Naive thymus-derived CD4-positive, alpha-beta T cell (primary cell): ENCODE data around the gene IGHMBP2. TPM values are rescaled to one million over a fixed set of nuclear protein-coding genes. Genes with fewer than 3 reads are reported as not detected.

Experiments
- ATAC-seq: fragments of 150-1000 bp; cut with Tn5 transposase; 2 replicates; pipeline ENCODE4 v1.10.0; 2021; ENCODE audit warnings: mild to moderate bottlenecking, moderate library complexity
- CTCF ChIA-PET: fragments of 350-600 bp; sonication (Branson Sonifier 250); formaldehyde crosslinking; loops from one replicate; lab custom pipeline; 2021; ENCODE audit warnings: antibody characterized with exemption; lab: Charles Lee
- POLR2A ChIA-PET: fragments of 350-600 bp; sonication (Branson Sonifier 250); formaldehyde crosslinking; loops from one replicate; lab custom pipeline; 2021; ENCODE audit warnings: antibody characterized with exemption, inconsistent platforms; lab: Charles Lee
- DNase-seq, 9 donors: peaks; one replicate each; pipeline versions ENCODE4 v3.0.0 to v3.0.0-alpha.2; 2020 to 2022; ENCODE audit warnings: mixed read lengths in 1 of 9
- H3K27ac ChIP-seq: one replicate; pipeline ENCODE4 v1.7.0; 2013; ENCODE audit warnings: mild to moderate bottlenecking, low read depth, low read length, moderate library complexity
- H3K27me3 ChIP-seq, 2 donors: one replicate each; pipeline ENCODE4 v1.7.0; 2013; ENCODE audit warnings: low read length in 2 of 2, mild to moderate bottlenecking in 2 of 2, moderate library complexity in 2 of 2; ENCODE audit not compliant: control insufficient read depth in 2 of 2, insufficient read depth in 2 of 2
- H3K36me3 ChIP-seq, 3 experiments: 1 replicate in 2 of 3; 2 replicates in 1 of 3; pipeline ENCODE4 v1.7.0; 2013; ENCODE audit warnings: low read length in 3 of 3, mild to moderate bottlenecking in 3 of 3, moderate library complexity in 1 of 3; ENCODE audit not compliant: insufficient read depth in 3 of 3, control insufficient read depth in 2 of 3
- H3K4me1 ChIP-seq, 2 donors: one replicate each; pipeline ENCODE4 v1.7.0; 2013; ENCODE audit warnings: low read length in 2 of 2, mild to moderate bottlenecking in 2 of 2, moderate library complexity in 1 of 2; ENCODE audit not compliant: control insufficient read depth in 2 of 2, insufficient read depth in 2 of 2
- H3K4me3 ChIP-seq: 2 replicates; pipeline ENCODE4 v1.7.0; 2013; ENCODE audit warnings: mild to moderate bottlenecking, low read length
- H3K9me3 ChIP-seq, 3 experiments: 1 replicate in 2 of 3; 2 replicates in 1 of 3; pipeline ENCODE4 v1.7.0; 2013; ENCODE audit warnings: low read length in 3 of 3; ENCODE audit not compliant: control insufficient read depth in 2 of 3
- H3K27ac Mint-ChIP-seq, 9 donors: one replicate each; pipeline ENCODE4 v1.8.0; 2020 to 2022; ENCODE audit warnings: mixed read lengths in 9 of 9, mild to moderate bottlenecking in 8 of 9, moderate library complexity in 5 of 9, inconsistent platforms in 2 of 9
- H3K27me3 Mint-ChIP-seq, 5 donors: one replicate each; pipeline ENCODE4 v1.8.0; 2021 to 2022; ENCODE audit warnings: mixed read lengths in 5 of 5, mild to moderate bottlenecking in 1 of 5
- H3K36me3 Mint-ChIP-seq, 5 donors: one replicate each; pipeline ENCODE4 v1.8.0; 2020 to 2022; ENCODE audit warnings: mixed read lengths in 5 of 5, mild to moderate bottlenecking in 3 of 5, inconsistent platforms in 1 of 5
- H3K4me1 Mint-ChIP-seq, 7 donors: one replicate each; pipeline ENCODE4 v1.8.0; 2020 to 2022; ENCODE audit warnings: mixed read lengths in 7 of 7, mild to moderate bottlenecking in 3 of 7, inconsistent platforms in 1 of 7
- H3K4me3 Mint-ChIP-seq, 10 donors: one replicate each; pipeline ENCODE4 v1.8.0; 2020 to 2022; ENCODE audit warnings: mild to moderate bottlenecking in 10 of 10, mixed read lengths in 10 of 10, moderate library complexity in 6 of 10, inconsistent platforms in 2 of 10
- H3K9me3 Mint-ChIP-seq, 11 donors: one replicate each; pipeline ENCODE4 v1.8.0; 2020 to 2022; ENCODE audit warnings: mixed read lengths in 11 of 11, mild to moderate bottlenecking in 4 of 11, inconsistent platforms in 1 of 11, moderate library complexity in 1 of 11
- intact Hi-C, 2 donors: fragments of 100-400 bp; cut with micrococcal nuclease; formaldehyde crosslinking; loops; one replicate each; pipeline ENCODE4 v1.15.1; 2023
- polyA plus RNA-seq, 2 donors: library from polyadenylated mRNA; unstranded; fragments of 300-500 nt; fragmentation: Illumina TruSeq; gene quantifications; one replicate each; pipeline ENCODE4 v1.2.3, GENCODE V29; 2021
- total RNA-seq, 6 experiments: library from RNA in 5 of 6; stranded (reverse) in 5 of 6; gene quantifications; 1 replicate in 5 of 6; 2 replicates in 1 of 6; pipeline ENCODE4 v1.2.3 and lab custom pipeline; 2021 to 2026

Gene IGHMBP2
- total and polyA plus RNA-seq, 7 experiments from 2014 or later = 4.4 to 41.4 (median 32.2) TPM

DNA sequence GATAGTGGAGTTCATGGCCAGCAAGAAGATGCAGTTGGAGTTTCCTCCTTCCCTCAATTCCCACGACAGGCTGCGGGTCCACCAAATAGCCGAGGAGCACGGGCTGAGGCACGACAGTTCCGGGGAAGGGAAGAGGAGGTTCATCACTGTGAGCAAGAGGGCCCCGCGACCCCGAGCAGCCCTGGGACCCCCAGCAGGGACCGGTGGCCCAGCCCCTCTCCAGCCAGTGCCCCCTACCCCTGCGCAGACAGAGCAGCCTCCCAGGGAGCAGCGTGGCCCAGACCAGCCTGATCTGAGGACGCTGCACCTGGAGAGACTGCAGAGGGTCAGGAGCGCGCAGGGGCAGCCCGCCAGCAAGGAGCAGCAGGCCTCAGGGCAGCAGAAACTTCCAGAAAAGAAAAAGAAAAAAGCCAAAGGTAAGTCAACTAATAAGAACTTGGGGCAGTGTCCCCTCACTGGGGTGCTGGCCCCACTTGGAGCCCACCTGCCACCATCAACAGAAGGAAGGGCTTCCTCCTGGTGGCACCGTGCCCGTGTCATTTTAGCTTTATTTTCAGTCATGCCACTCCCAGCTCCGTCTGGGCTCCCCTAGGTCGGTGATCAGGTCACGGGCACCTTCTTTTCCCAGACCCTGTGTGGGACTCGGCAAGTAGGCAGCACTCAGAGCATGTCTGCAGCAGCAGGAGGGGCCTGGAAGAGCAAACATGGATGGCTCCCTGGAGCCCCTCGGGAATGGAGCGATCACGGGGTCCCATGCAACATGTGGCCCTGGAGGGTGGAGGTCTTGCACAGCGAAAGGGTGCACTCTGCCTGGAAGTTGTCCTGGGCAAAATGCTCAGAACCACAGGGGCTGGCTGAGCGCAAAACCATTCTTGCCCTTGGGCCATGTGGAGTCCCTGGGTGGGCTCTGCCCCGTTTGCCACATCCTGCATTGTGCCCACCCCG, 33.3 kb downstream of the IGHMBP2 start:
- Mint-ChIP-seq H3K27me3 (no peaks in the 10 kb centered on the region), H3K9me3 (no peaks in the 10 kb centered on the region), H3K36me3 (peaks cover 0 to 31% (median 3%) of the 10 kb centered on the region in 5 donors), H3K4me3 (no peak overlapping the region), H3K27ac (no peak overlapping the region), H3K4me1 (peaks cover 0 to 2% (median 0%) of the 10 kb centered on the region in 7 donors)
- H3K4me1 ChIP-seq = no peaks in the 10 kb centered on the region
- no peak overlapping the region for H3K4me3 ChIP-seq
- no peaks in the 10 kb centered on the region for H3K9me3 ChIP-seq
- no peaks in the 10 kb centered on the region for H3K27me3 ChIP-seq
- intact Hi-C loops = no loop called here
- POLR2A ChIA-PET = no interaction called here
- DNase-seq = no peak
- peaks cover 0 to 86% (median 5%) of the 10 kb centered on the region in 3 experiments for H3K36me3 ChIP-seq
- CTCF ChIA-PET = no interaction called here
- H3K27ac ChIP-seq = no peak overlapping the region
- no peak for ATAC-seq

DNA sequence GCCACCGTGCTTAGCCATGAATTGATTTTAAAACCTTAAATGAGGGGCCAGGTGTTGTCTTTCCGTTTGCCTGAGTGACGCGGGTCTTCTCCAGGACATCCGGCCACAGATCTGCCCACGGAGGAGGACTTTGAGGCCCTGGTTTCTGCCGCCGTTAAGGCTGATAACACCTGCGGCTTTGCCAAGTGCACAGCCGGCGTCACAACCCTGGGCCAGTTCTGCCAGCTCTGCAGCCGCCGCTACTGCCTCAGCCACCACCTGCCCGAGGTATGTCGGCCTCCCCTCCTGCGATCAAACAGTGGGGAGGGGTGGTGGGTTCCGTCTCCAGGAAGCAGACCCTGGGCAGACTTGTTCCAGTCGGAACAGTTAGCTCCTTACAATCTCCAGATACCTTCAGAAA, 34.4 kb downstream of the IGHMBP2 start:
- H3K27me3 ChIP-seq = no peaks in the 10 kb centered on the region
- intact Hi-C loops = no loop called here
- POLR2A ChIA-PET = no interaction called here
- H3K36me3 Mint-ChIP-seq = peaks cover 0 to 31% (median 3%) of the 10 kb centered on the region in 5 donors
- H3K4me1 ChIP-seq = no peaks in the 10 kb centered on the region
- no peak overlapping the region for H3K27ac Mint-ChIP-seq
- DNase-seq (no peak), ATAC-seq (no peak)
- H3K36me3 ChIP-seq = peaks cover 0 to 79% (median 5%) of the 10 kb centered on the region in 3 experiments
- peaks cover 0 to 2% (median 0%) of the 10 kb centered on the region in 7 donors for H3K4me1 Mint-ChIP-seq
- H3K4me3 ChIP-seq = no peak overlapping the region
- H3K4me3 Mint-ChIP-seq = no peak overlapping the region
- no peaks in the 10 kb centered on the region for H3K27me3 Mint-ChIP-seq
- H3K9me3 Mint-ChIP-seq = no peaks in the 10 kb centered on the region
- H3K27ac ChIP-seq = no peak overlapping the region
- CTCF ChIA-PET = no interaction called here
- H3K9me3 ChIP-seq = no peaks in the 10 kb centered on the region

DNA sequence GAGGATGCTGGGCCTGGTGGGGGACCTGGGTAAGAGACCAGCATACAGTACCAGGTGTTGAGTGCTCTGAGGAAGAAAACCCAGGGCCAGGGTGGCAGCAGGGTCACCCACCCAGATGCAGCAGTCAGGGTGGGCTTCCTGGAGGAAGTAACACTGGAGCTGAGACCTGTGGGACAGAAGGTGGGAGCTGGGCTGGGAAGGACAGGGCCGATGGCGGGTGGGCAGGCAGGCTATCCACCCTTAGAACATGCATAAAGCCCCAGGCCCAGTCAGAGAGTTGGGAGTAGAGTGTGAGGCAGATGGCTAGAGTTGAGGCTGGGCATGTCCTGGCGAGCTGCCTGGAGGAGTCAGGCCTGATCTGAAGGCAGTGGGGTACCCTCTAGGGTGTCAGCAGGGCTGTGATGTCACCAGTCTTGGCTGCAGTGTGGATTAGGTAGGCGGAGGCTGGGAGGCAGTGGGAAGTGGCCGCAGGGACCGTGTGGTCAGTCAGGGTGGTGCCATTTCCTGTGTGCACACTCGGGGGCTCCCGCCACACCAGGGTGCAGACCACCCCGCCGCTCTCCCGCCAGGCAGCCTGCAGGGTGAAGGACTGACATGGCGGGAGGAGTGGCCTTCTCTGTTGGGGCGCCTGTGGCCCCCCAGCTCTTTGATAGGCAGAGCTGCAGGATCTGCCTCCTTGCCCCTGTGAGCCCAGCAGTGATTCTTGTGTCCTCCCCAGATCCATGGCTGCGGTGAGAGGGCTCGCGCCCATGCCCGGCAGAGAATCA, 35.3 kb downstream of the IGHMBP2 start:
- no peaks in the 10 kb centered on the region for H3K4me1 ChIP-seq
- H3K27ac ChIP-seq = no peak overlapping the region
- no peaks in the 10 kb centered on the region for H3K9me3 ChIP-seq
- DNase-seq (no peak), ATAC-seq (no peak)
- peaks cover 0 to 2% (median 0%) of the 10 kb centered on the region in 7 donors for H3K4me1 Mint-ChIP-seq
- H3K27me3 Mint-ChIP-seq = no peaks in the 10 kb centered on the region
- peaks cover 0 to 27% (median 3%) of the 10 kb centered on the region in 5 donors for H3K36me3 Mint-ChIP-seq
- intact Hi-C loops = no loop called here
- H3K27ac Mint-ChIP-seq = no peak overlapping the region
- ChIA-PET CTCF (no interaction called here), POLR2A (no interaction called here)
- H3K36me3 ChIP-seq = peaks cover 0 to 70% (median 5%) of the 10 kb centered on the region in 3 experiments
- no peaks in the 10 kb centered on the region for H3K27me3 ChIP-seq
- H3K4me3 ChIP-seq = no peak overlapping the region
- H3K4me3 Mint-ChIP-seq = no peak overlapping the region
- H3K9me3 Mint-ChIP-seq = no peaks in the 10 kb centered on the region

DNA sequence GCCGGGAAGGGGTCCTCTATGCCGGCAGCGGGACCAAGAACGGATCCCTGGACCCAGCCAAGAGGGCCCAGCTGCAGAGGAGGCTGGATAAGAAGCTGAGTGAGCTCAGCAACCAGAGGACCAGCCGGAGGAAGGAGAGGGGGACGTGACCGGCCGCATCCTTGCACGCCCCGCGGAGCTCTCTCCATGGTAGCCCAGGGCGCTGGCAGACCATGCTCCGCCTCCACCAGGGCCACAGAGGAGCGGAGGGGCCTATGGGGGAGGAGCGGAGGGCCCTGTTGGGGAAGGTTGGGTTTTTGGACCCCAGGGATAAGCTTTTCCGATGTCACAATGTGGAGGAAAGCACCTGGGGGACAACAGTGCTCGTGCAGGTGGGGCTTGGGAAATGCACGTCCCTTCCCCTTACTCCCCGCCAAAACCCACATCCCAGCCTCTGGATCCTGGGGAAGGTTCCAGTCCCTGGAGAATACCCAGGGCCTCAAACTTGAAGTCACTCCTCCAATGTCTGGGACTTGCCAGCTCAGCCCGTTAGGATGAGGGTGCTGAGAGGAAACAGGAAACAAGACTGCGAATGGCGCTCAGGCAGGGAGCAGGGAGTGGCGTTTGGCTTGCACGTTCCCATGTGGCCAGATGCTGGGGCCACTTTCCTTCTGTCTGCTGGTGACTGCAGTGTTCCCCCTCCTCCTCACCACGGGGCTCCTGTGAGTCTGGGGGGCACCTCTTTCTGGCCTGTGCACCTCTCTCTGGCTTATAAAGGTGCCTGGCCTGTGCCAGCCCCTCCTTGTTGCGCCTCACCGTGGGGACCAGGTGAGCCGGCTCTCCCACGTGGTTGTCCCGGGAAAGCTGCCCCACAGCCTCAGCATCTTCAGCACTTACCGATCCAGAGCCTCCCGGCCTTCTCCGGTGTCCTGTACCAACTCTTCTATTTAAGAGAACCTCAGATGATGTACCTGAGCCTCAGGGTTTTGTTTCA, 36.2 kb downstream of the IGHMBP2 start:
- Histone ChIP-seq H3K36me3 (peaks cover 0 to 61% (median 5%) of the 10 kb centered on the region in 3 experiments), H3K27ac (no peak overlapping the region), H3K27me3 (no peaks in the 10 kb centered on the region), H3K4me1 (no peaks in the 10 kb centered on the region), H3K9me3 (no peaks in the 10 kb centered on the region), H3K4me3 (no peak overlapping the region)
- POLR2A ChIA-PET = no interaction called here
- no peak overlapping the region for H3K4me3 Mint-ChIP-seq
- DNase-seq (no peak), ATAC-seq (no peak)
- no peaks in the 10 kb centered on the region for H3K27me3 Mint-ChIP-seq
- CTCF ChIA-PET = interaction anchor here (1.0 kb wide), 1 partner anchor 26 kb away, joined by 3 read pairs; no protein-coding TSS in a partner anchor
- intact Hi-C loops = no loop called here
- peaks cover 0 to 27% (median 3%) of the 10 kb centered on the region in 5 donors for H3K36me3 Mint-ChIP-seq
- H3K9me3 Mint-ChIP-seq = no peaks in the 10 kb centered on the region
- peak overlapping the region in 1 of 9 donors; percentile 25 for H3K27ac Mint-ChIP-seq
- peaks cover 0 to 2% (median 0%) of the 10 kb centered on the region in 7 donors for H3K4me1 Mint-ChIP-seq

DNA sequence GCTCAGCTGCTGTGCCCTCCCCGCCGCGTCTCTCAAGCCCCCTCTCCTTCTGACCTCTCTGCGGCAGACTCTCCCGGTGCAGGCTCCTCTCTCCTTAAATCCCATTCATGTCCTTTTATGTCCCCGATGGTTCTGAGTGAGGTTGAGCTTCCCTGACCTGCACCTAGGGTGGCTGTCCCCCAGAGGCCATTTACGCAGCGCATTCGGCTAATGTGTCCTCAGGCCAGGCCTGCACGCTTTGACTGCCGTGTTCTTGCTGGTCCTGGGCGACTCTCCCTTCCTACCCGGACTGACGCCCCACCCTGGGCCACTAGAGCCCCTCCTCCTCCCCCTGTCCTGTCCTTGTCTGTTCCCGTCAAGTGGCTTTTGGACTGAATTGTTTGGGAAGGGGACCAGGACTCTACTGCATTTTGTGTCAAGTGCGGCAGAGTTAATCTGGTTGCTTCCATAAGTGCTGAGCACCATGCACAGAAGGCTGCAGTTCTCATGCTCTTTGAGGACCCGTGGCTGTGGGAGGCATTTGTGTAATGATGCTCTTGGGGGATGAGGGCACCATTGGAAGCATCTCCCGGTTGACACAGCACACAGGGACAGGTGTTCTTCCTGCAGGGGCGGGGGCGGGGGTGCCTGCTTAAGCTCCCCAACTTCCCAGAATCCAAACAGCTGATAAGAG, 37.1 kb downstream of the IGHMBP2 start:
- Histone ChIP-seq H3K27me3 (no peaks in the 10 kb centered on the region), H3K27ac (no peak overlapping the region), H3K4me3 (no peak overlapping the region), H3K9me3 (no peaks in the 10 kb centered on the region), H3K36me3 (peaks cover 0 to 52% (median 5%) of the 10 kb centered on the region in 3 experiments), H3K4me1 (no peaks in the 10 kb centered on the region)
- ChIA-PET POLR2A (no interaction called here), CTCF (interaction anchor here (1.0 kb wide), 1 partner anchor 25 kb away, joined by 3 read pairs; no protein-coding TSS in a partner anchor)
- no peak for ATAC-seq
- no peaks in the 10 kb centered on the region for H3K27me3 Mint-ChIP-seq
- peaks cover 0 to 22% (median 0%) of the 10 kb centered on the region in 5 donors for H3K36me3 Mint-ChIP-seq
- no peaks in the 10 kb centered on the region for H3K9me3 Mint-ChIP-seq
- no peak overlapping the region for H3K4me3 Mint-ChIP-seq
- DNase-seq = no peak
- peaks cover 0 to 2% (median 0%) of the 10 kb centered on the region in 7 donors for H3K4me1 Mint-ChIP-seq
- intact Hi-C loops = no loop called here
- no peak overlapping the region for H3K27ac Mint-ChIP-seq
